WTC11 (cell line): Measurements from ENCODE around the gene DPYSL5.

ENCODE experiments used
- CTCF ChIP-seq: fragments of 200-600 bp; IDR thresholded peaks from 2 replicates; pipeline ENCODE4 v1.8.0; 2022; ENCODE audit warnings: antibody characterized with exemption
- ELF4 ChIP-seq: sonication (generic); formaldehyde crosslinking; IDR thresholded peaks from 2 replicates; pipeline ENCODE4 v1.8.1; 2022; ENCODE audit warnings: low read depth, mild to moderate bottlenecking, moderate library complexity, missing genetic modification reagents
- FOXP4 ChIP-seq: sonication (generic); formaldehyde crosslinking; IDR thresholded peaks from 2 replicates; pipeline ENCODE4 v1.8.0; 2022; ENCODE audit warnings: mild to moderate bottlenecking, missing genetic modification reagents
- GABPB1 ChIP-seq: sonication (generic); formaldehyde crosslinking; IDR thresholded peaks from 2 replicates; pipeline ENCODE4 v1.8.1; 2023; ENCODE audit warnings: mild to moderate bottlenecking, missing genetic modification reagents
- NFE2L1 ChIP-seq: sonication (generic); formaldehyde crosslinking; IDR thresholded peaks from 2 replicates; pipeline ENCODE4 v1.8.1; 2023; ENCODE audit warnings: missing genetic modification reagents
- NR3C1 ChIP-seq: sonication (generic); formaldehyde crosslinking; conservative IDR thresholded peaks from 2 replicates; pipeline ENCODE4 v1.8.1; 2023; ENCODE audit warnings: low read depth, mild to moderate bottlenecking, missing genetic modification reagents
- RELA ChIP-seq: sonication (generic); formaldehyde crosslinking; IDR thresholded peaks from 2 replicates; pipeline ENCODE4 v1.8.1; 2022; ENCODE audit warnings: missing genetic modification reagents, mild to moderate bottlenecking, borderline replicate concordance
- TCF7 ChIP-seq: sonication (generic); formaldehyde crosslinking; IDR thresholded peaks from 2 replicates; pipeline ENCODE4 v1.8.0; 2022; ENCODE audit warnings: mild to moderate bottlenecking, low read depth, missing genetic modification reagents, moderate library complexity
- TP53 ChIP-seq: sonication (generic); formaldehyde crosslinking; IDR thresholded peaks from 2 replicates; pipeline ENCODE4 v1.8.1; 2023; ENCODE audit warnings: mild to moderate bottlenecking, missing genetic modification reagents
- TF ChIP-seq, protein P1 (sequence below): sonication (generic); formaldehyde crosslinking; IDR thresholded peaks from 2 replicates; pipeline ENCODE4 v1.8.1; 2023; ENCODE audit warnings: mild to moderate bottlenecking, missing genetic modification reagents, borderline replicate concordance

GRCh38 chr2:26822877-26823276 is 25.1 kb upstream of the DPYSL5 start:
- TF ChIP-seq RELA (CRISPR knock-in tag) (no peak), TP53 (CRISPR knock-in tag) (no peak), GABPB1 (no peak), CTCF (no peak), ELF4 (no peak), NR3C1 (CRISPR knock-in tag) (no peak), FOXP4 (no peak), NFE2L1 (CRISPR knock-in tag) (no peak), TCF7 (CRISPR knock-in tag) (no peak)
- TF ChIP-seq, protein P1, sequence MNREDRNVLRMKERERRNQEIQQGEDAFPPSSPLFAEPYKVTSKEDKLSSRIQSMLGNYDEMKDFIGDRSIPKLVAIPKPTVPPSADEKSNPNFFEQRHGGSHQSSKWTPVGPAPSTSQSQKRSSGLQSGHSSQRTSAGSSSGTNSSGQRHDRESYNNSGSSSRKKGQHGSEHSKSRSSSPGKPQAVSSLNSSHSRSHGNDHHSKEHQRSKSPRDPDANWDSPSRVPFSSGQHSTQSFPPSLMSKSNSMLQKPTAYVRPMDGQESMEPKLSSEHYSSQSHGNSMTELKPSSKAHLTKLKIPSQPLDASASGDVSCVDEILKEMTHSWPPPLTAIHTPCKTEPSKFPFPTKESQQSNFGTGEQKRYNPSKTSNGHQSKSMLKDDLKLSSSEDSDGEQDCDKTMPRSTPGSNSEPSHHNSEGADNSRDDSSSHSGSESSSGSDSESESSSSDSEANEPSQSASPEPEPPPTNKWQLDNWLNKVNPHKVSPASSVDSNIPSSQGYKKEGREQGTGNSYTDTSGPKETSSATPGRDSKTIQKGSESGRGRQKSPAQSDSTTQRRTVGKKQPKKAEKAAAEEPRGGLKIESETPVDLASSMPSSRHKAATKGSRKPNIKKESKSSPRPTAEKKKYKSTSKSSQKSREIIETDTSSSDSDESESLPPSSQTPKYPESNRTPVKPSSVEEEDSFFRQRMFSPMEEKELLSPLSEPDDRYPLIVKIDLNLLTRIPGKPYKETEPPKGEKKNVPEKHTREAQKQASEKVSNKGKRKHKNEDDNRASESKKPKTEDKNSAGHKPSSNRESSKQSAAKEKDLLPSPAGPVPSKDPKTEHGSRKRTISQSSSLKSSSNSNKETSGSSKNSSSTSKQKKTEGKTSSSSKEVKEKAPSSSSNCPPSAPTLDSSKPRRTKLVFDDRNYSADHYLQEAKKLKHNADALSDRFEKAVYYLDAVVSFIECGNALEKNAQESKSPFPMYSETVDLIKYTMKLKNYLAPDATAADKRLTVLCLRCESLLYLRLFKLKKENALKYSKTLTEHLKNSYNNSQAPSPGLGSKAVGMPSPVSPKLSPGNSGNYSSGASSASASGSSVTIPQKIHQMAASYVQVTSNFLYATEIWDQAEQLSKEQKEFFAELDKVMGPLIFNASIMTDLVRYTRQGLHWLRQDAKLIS (CRISPR knock-in tag): no peak
